ENCODE results near the gene MRE11. TPM values are rescaled to one million over a fixed set of nuclear protein-coding genes. Genes with fewer than 3 reads are reported as not detected.
A peak's percentile ranks its signal among the peaks of the same experiment; 100 is the strongest.

Gene MRE11
- total RNA-seq, 1 donor from 2014 or later, result 40.5 TPM

GRCh38 chr11:94423507-94423906 is 70.1 kb downstream of the MRE11 start:
- intact Hi-C loops (cut with DNase I), result no loop called here
- no peak overlapping the region for H3K27ac ChIP-seq

GRCh38 chr11:94418123-94418765 is 75.4 kb downstream of the MRE11 start:
- H3K27me3 ChIP-seq, result no peaks in the 10 kb centered on the region
- intact Hi-C loops (cut with DNase I), result loop anchor here (10.0 kb wide), 1 partner anchor 523 kb away; no protein-coding TSS in a partner anchor

More at GRCh38 chr11:94423507-94423906, 70.1 kb downstream of the MRE11 start:
- no peak overlapping the region for H3K4me3 ChIP-seq
- H3K27me3 ChIP-seq, result no peaks in the 10 kb centered on the region
- DNase-seq (ENCODE audit: extremely low spot score in 2 of 2), result no peak
- TF ChIP-seq POLR2A (IDR thresholded peaks at IDR 0.05) (no peak), CTCF (IDR thresholded peaks at IDR 0.05) (no peak), POLR2AphosphoS5 (IDR thresholded peaks at IDR 0.05; ENCODE audit: insufficient read depth in 1 of 2, low read depth in 1 of 2) (no peak)
- H3K36me3 ChIP-seq, result peaks cover 0 to 13% of the 10 kb centered on the region in 2 donors
- no peaks in the 10 kb centered on the region for H3K4me1 ChIP-seq
- H3K9me3 ChIP-seq, result no peaks in the 10 kb centered on the region

GRCh38 chr11:94417386-94417987 is 76.2 kb downstream of the MRE11 start:
- Histone ChIP-seq H3K9me3 (no peaks in the 10 kb centered on the region), H3K27ac (no peak overlapping the region), H3K36me3 (no peaks in the 10 kb centered on the region), H3K27me3 (no peaks in the 10 kb centered on the region), H3K4me3 (no peak overlapping the region), H3K4me1 (no peaks in the 10 kb centered on the region)
- intact Hi-C loops (cut with DNase I), result loop anchor here (10.0 kb wide), 1 partner anchor 523 kb away; no protein-coding TSS in a partner anchor
- no peak for DNase-seq (ENCODE audit: extremely low spot score in 2 of 2)
- TF ChIP-seq CTCF (IDR thresholded peaks at IDR 0.05) (peak in 1 of 3 experiments; percentile 29), POLR2A (IDR thresholded peaks at IDR 0.05) (no peak)

More at GRCh38 chr11:94418123-94418765, 75.4 kb downstream of the MRE11 start:
- no peaks in the 10 kb centered on the region for H3K9me3 ChIP-seq
- no peak for DNase-seq (ENCODE audit: extremely low spot score in 2 of 2)
- no peaks in the 10 kb centered on the region for H3K36me3 ChIP-seq
- H3K4me1 ChIP-seq, result no peaks in the 10 kb centered on the region
- H3K27ac ChIP-seq, result no peak overlapping the region
- H3K4me3 ChIP-seq, result no peak overlapping the region
- no peak for TF ChIP-seq POLR2AphosphoS5 (IDR thresholded peaks at IDR 0.05; ENCODE audit: insufficient read depth in 1 of 2, low read depth in 1 of 2)

GRCh38 chr11:94405062-94405833 is 88.4 kb downstream of the MRE11 start:
- no peak overlapping the region for H3K27ac ChIP-seq
- no peak for DNase-seq (ENCODE audit: extremely low spot score in 2 of 2)
- peaks cover 10% of the 10 kb centered on the region for H3K4me1 ChIP-seq
- H3K4me3 ChIP-seq, result no peak overlapping the region
- H3K36me3 ChIP-seq, result no peaks in the 10 kb centered on the region
- intact Hi-C loops (cut with DNase I), result no loop called here
- H3K9me3 ChIP-seq, result no peaks in the 10 kb centered on the region
- TF ChIP-seq CTCF (IDR thresholded peaks at IDR 0.05) (no peak), POLR2AphosphoS5 (IDR thresholded peaks at IDR 0.05; ENCODE audit: insufficient read depth in 1 of 2, low read depth in 1 of 2) (no peak)
- H3K27me3 ChIP-seq, result peaks cover 7% of the 10 kb centered on the region

GRCh38 chr11:94402355-94402754 is 91.3 kb downstream of the MRE11 start:
- Histone ChIP-seq H3K27me3 (peaks cover 7% of the 10 kb centered on the region), H3K4me3 (no peak overlapping the region), H3K27ac (no peak overlapping the region), H3K36me3 (no peaks in the 10 kb centered on the region), H3K4me1 (peaks cover 10% of the 10 kb centered on the region), H3K9me3 (no peaks in the 10 kb centered on the region)
- DNase-seq (ENCODE audit: extremely low spot score in 2 of 2), result no peak
- intact Hi-C loops (cut with DNase I), result no loop called here
- no peak for TF ChIP-seq POLR2A (IDR thresholded peaks at IDR 0.05)
